GM19455 (cell line): ENCODE results near the gene SGCD.

ENCODE experiments used
- ATAC-seq: cut with Tn5 transposase; IDR thresholded peaks from one replicate; pipeline ENCODE4 v1.9.1; 2021; ENCODE audit not compliant: unreplicated experiment

SGCD gene

GRCh38 chr5:156400231-156400986 lies 73.4 kb downstream of the SGCD start:
- no peak for ATAC-seq

- ATAC-seq, result peak; percentile 3
These were observed 74.8 kb downstream of the SGCD start for GRCh38 chr5:156401804-156402203.

DNA sequence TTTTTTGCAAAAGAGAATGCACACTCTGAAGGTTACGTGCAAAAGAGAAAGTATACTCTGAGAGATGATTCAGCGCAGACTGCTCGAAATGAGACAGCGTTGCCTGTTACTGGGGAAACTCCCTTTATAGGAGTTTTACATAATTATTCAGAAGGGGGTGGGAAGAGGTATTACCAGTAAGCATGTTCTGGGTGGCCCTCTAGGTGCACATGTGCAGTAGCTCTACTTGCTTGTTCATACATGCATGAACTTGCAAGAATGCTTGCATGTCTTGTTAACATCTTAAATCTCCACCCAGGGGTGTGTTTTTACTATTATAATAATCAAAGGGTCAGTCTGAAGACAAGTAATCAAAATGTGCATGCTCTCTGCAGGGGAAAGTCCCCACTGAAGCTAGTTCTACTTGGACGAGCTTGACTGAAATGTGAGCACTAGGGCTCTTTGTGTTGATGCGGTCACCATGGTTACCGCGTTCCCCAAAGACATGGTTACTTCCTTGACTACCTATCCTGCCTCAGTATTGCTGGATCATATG lies 75.5 kb downstream of the SGCD start:
- peak; percentile 99 for ATAC-seq

DNA sequence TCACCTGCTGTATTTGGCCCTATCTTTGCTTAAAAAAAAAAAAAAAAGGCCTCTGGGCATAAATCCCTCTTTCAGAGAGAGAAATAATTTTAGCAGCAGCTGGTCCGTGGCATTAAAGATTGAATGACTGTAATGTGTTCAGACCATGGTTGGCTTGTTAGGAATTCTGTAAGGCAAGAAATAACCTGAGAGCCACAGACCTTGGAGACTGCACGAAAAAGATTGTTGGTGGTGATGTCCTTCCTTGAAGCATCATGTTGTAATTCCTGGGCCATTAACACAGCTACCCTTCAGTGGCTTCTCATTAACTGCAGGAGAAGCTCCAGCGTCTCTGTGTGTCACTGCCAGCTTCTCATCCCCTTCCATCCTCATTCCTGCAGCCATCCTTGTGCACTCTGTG lies 79.0 kb downstream of the SGCD start:
- ATAC-seq, result no peak

GRCh38 chr5:156407251-156407650 lies 80.3 kb downstream of the SGCD start:
- ATAC-seq, result no peak

- no peak for ATAC-seq
These were observed 82.9 kb downstream of the SGCD start for GRCh38 chr5:156409834-156410233.

- ATAC-seq, result no peak
These were observed 84.2 kb downstream of the SGCD start for GRCh38 chr5:156411185-156411613.

- ATAC-seq, result no peak
These were observed 85.0 kb downstream of the SGCD start for GRCh38 chr5:156411957-156412356.

GRCh38 chr5:156414391-156414790 lies 87.4 kb downstream of the SGCD start:
- no peak for ATAC-seq

- no peak for ATAC-seq
These were observed 92.7 kb downstream of the SGCD start for GRCh38 chr5:156419661-156420060.

DNA sequence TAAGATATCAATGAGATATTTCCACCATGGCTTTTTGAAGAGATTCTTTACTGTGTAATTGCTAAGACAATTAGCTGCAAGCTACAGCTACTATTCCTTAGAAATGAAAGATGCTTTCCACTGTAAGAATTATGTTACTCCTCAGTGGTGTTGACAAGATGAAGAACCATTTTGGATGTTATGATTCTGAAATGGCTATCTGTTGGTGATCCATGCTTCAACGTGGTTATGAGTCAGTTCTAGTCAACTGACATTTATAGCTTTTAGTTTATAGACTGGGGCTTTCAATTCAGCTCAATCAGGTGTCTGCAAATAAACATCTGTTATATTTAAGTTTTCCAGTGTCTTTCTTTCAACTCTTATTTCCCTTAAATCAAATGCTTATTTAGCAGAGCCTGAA lies 93.7 kb downstream of the SGCD start:
- ATAC-seq, result no peak

- ATAC-seq, result no peak
These were observed 94.8 kb downstream of the SGCD start for GRCh38 chr5:156421798-156422197.

DNA sequence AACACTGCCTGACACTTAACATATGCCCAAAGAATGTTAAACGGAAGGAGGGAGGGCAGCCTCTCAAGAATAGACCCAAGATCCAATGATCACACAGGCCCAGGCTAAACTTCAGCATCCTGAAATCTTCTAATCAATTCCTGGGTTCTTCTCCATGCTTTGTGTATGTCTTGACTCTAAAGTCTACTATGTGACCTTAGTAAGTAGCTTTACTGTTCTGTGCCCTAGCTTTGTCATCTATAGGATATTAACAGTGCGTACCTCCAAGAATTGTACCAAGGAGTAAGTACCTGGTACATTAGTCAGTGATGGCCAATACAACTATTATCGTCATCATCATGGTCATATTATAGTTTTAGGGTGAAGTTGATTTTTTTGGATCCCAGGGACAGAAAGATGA lies 96.6 kb downstream of the SGCD start:
- no peak for ATAC-seq

DNA sequence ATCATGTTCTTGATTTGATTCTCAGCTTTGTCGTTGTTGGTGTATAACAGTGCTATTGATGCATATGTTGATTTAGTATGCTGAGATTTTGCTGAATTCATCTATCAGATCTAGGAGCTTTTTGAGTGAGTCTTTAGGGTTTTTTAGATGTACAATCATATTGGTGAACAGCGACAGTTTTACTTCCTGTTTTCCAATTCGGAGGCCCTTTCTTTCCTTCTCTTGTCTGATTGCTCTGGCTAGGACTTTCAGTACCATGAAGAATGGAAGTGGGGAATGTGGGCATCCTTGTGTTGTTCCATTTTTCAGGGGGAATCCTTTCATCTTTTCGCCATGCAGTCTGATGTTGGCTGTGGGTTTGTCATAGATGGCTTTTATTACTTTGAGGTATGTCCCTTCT lies 100.4 kb downstream of the SGCD start:
- ATAC-seq, result no peak

- no peak for ATAC-seq
These were observed 105.2 kb downstream of the SGCD start for GRCh38 chr5:156431956-156432829.

GRCh38 chr5:156432830-156433105 lies 105.8 kb downstream of the SGCD start:
- ATAC-seq, result no peak

- ATAC-seq, result no peak
These were observed 107.5 kb downstream of the SGCD start for GRCh38 chr5:156434471-156434870.

GRCh38 chr5:156435101-156435500 lies 108.1 kb downstream of the SGCD start:
- ATAC-seq, result no peak

DNA sequence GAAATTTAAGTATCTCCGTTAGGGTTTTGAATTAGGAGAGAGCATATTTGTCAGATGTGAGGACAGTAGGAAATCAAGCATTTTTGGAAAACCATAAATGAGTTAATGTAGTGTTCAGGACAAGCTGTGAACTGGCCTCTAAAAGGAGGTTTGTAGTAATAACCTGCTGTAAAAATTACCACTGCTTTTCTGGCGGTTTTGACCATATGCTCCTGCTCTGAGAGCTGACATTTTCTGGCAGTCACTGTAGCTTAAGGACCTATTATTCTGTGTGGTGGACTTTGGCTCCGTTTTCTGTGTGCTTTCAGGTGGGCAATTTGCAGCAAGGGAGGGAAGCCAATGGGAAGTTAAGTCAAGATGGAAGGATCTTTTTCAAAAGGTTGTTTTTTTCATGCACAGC lies 111.1 kb downstream of the SGCD start:
- no peak for ATAC-seq

GRCh38 chr5:156444753-156445291 lies 117.9 kb downstream of the SGCD start:
- no peak for ATAC-seq

DNA sequence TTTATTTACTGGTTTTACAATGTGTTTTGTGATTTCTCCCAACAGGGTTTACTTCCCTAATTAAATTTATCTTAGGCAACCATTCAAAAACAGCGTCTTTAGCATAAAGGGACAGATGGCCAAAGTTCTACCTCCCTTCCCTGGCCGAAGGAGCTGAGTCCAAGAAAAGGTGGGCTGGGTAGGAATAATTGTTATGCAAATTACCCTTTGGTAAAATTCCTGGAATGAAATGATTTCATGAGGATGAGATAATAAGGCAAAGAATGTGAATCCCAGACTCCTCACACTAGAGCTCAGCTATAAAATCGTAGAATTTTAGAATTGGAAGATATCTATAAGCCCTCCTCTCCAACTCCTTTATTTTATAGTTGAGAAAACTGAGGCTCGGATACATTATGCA lies 119.6 kb downstream of the SGCD start:
- no peak for ATAC-seq

DNA sequence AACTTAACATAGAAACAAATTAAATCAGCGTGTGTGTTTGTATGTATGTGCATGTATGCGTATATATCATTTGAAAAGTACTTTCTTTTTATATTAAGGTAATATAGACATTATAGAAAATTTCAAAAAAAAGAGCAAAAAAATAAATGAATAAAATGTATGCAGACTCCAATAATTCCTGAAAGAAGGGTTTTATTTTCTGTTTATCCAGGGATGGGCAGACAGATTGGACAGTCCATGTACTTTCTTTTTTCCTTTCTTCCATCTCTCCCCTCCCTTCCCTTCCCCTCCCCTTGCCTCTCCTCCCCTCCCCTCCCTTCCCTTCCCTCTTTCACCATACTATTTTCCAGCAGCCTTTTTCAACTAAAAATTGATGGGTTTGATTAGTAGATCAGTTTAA lies 123.8 kb downstream of the SGCD start:
- no peak for ATAC-seq
